H9 (cell line): ENCODE data around the gene ZNF177. TPM values are rescaled to one million over a fixed set of nuclear protein-coding genes. Genes with fewer than 3 reads are reported as not detected.

Experiments
- DNase-seq: peaks from one replicate; pipeline ENCODE4 v3.0.0-alpha.2; 2017
- H2AFZ ChIP-seq: one replicate; pipeline ENCODE4 v1.6.1; 2013; ENCODE audit warnings: mild to moderate bottlenecking, low read length, control low read depth, moderate library complexity
- H2AK5ac ChIP-seq: 2 replicates; pipeline ENCODE4 v1.6.1; 2013; ENCODE audit warnings: low read length, control low read depth, mixed read lengths; ENCODE audit not compliant: insufficient read length
- H2BK120ac ChIP-seq: one replicate; pipeline ENCODE4 v1.6.1; 2013; ENCODE audit warnings: low read depth, mild to moderate bottlenecking, low read length, control low read depth, inconsistent platforms; ENCODE audit not compliant: poor library complexity, severe bottlenecking
- H2BK12ac ChIP-seq: 2 replicates; pipeline ENCODE4 v1.6.1; 2013; ENCODE audit warnings: low read length, control low read depth, mixed read lengths, low read depth; ENCODE audit not compliant: insufficient read length
- H2BK15ac ChIP-seq: 2 replicates; pipeline ENCODE4 v1.6.1; 2013; ENCODE audit warnings: low read depth, low read length, control low read depth
- H2BK20ac ChIP-seq: one replicate; pipeline ENCODE4 v1.6.1; 2013; ENCODE audit warnings: low read depth, mild to moderate bottlenecking, low read length, control low read depth, inconsistent platforms; ENCODE audit not compliant: poor library complexity, severe bottlenecking
- H2BK5ac ChIP-seq: 2 replicates; pipeline ENCODE4 v1.6.1; 2013; ENCODE audit warnings: low read length, control low read depth, mixed read lengths; ENCODE audit not compliant: insufficient read length
- H3K14ac ChIP-seq: 2 replicates; pipeline ENCODE4 v1.6.1; 2013; ENCODE audit warnings: low read length, control low read depth; ENCODE audit not compliant: insufficient read depth
- H3K18ac ChIP-seq: 2 replicates; pipeline ENCODE4 v1.6.1; 2013; ENCODE audit warnings: low read depth, mild to moderate bottlenecking, mixed read lengths, low read length, control low read depth; ENCODE audit not compliant: insufficient read length
- H3K23ac ChIP-seq: 2 replicates; pipeline ENCODE4 v1.6.1; 2013; ENCODE audit warnings: low read length, control low read depth, mixed read lengths, low read depth; ENCODE audit not compliant: insufficient read length
- H3K23me2 ChIP-seq: 2 replicates; pipeline ENCODE4 v1.6.1; 2013; ENCODE audit warnings: low read depth, mild to moderate bottlenecking, mixed read lengths, low read length, control low read depth; ENCODE audit not compliant: insufficient read length, poor library complexity, severe bottlenecking
- H3K27ac ChIP-seq: 2 replicates; pipeline ENCODE4 v1.5.1; 2013; ENCODE audit warnings: low read length, control low read depth, mixed read lengths, low read depth; ENCODE audit not compliant: insufficient read length
- H3K27me3 ChIP-seq: 2 replicates; pipeline ENCODE4 v1.6.1; 2013; ENCODE audit warnings: low read length, control low read depth, inconsistent platforms; ENCODE audit not compliant: insufficient read depth
- H3K4ac ChIP-seq: 2 replicates; pipeline ENCODE4 v1.6.1; 2013; ENCODE audit warnings: low read depth, mild to moderate bottlenecking, control low read depth, inconsistent platforms, low read length, moderate library complexity
- H3K4me1 ChIP-seq: 2 replicates; pipeline ENCODE4 v1.6.1; 2013; ENCODE audit warnings: low read length, control low read depth, inconsistent platforms; ENCODE audit not compliant: insufficient read depth
- H3K4me2 ChIP-seq: 2 replicates; pipeline ENCODE4 v1.6.1; 2013; ENCODE audit warnings: low read length, control low read depth, mixed read lengths; ENCODE audit not compliant: insufficient read length, insufficient read depth
- H3K56ac ChIP-seq: 2 replicates; pipeline ENCODE4 v1.6.1; 2013; ENCODE audit warnings: low read depth, mild to moderate bottlenecking, mixed read lengths, low read length, control low read depth; ENCODE audit not compliant: insufficient read length
- H3K79me1 ChIP-seq: 2 replicates; pipeline ENCODE4 v1.6.1; 2013; ENCODE audit warnings: low read depth, mild to moderate bottlenecking, moderate library complexity, low read length, control low read depth, inconsistent platforms; ENCODE audit not compliant: insufficient read depth, poor library complexity, severe bottlenecking
- H3K79me2 ChIP-seq: 2 replicates; pipeline ENCODE4 v1.6.1; 2013; ENCODE audit warnings: low read length, control low read depth, inconsistent platforms; ENCODE audit not compliant: insufficient read depth
- H3K9ac ChIP-seq: 2 replicates; pipeline ENCODE4 v1.6.1; 2013; ENCODE audit warnings: low read length, control low read depth, mixed read lengths; ENCODE audit not compliant: insufficient read length; ENCODE audit errors: extremely low read depth
- H3K9me3 ChIP-seq: one replicate; pipeline ENCODE4 v1.6.1; 2013; ENCODE audit warnings: low read depth, low read length, inconsistent platforms; ENCODE audit not compliant: control insufficient read depth
- H3T11ph ChIP-seq: one replicate; pipeline ENCODE4 v1.6.1; 2013; ENCODE audit warnings: mild to moderate bottlenecking, low read length, control low read depth, inconsistent platforms
- H4K20me1 ChIP-seq: one replicate; pipeline ENCODE4 v1.6.1; 2013; ENCODE audit not compliant: control insufficient read depth, insufficient read length, insufficient read depth
- H4K5ac ChIP-seq: 2 replicates; pipeline ENCODE4 v1.6.1; 2013; ENCODE audit warnings: low read depth, mild to moderate bottlenecking, mixed read lengths, low read length, control low read depth; ENCODE audit not compliant: insufficient read length
- H4K8ac ChIP-seq: replicated peaks from 2 replicates; pipeline ENCODE4 v1.6.1; 2013; ENCODE audit warnings: low read length, control low read depth, mixed read lengths, low read depth; ENCODE audit not compliant: insufficient read length
- H4K91ac ChIP-seq: 2 replicates; pipeline ENCODE4 v1.6.1; 2013; ENCODE audit warnings: low read depth, mild to moderate bottlenecking, moderate library complexity, mixed read lengths, low read length, control low read depth; ENCODE audit not compliant: insufficient read length
- H3K27ac Mint-ChIP-seq, 3 experiments: 2 replicates in 2 of 3; 3 replicates in 1 of 3; pipeline ENCODE4 v1.8.0; 2020 to 2021; ENCODE audit warnings: mixed read lengths in 3 of 3, mild to moderate bottlenecking in 1 of 3, moderate library complexity in 1 of 3
- H3K27me3 Mint-ChIP-seq: 2 replicates; pipeline ENCODE4 v1.8.0; 2021; ENCODE audit warnings: low read depth, mild to moderate bottlenecking, moderate library complexity, mixed read lengths
- H3K36me3 Mint-ChIP-seq, 3 experiments: 2 replicates in 2 of 3; 3 replicates in 1 of 3; pipeline ENCODE4 v1.8.0; 2020 to 2021; ENCODE audit warnings: low read depth in 3 of 3, mixed read lengths in 3 of 3; ENCODE audit not compliant: insufficient read depth in 1 of 3
- H3K4me1 Mint-ChIP-seq, 2 experiments: 2 replicates each; pipeline ENCODE4 v1.8.0; 2020; ENCODE audit warnings: mixed read lengths in 2 of 2
- H3K4me3 Mint-ChIP-seq, 2 experiments: 2 replicates in 1 of 2; 3 replicates in 1 of 2; pipeline ENCODE4 v1.8.0; 2020 to 2021; ENCODE audit warnings: mild to moderate bottlenecking in 2 of 2, mixed read lengths in 2 of 2, moderate library complexity in 1 of 2
- H3K9me3 Mint-ChIP-seq, 2 experiments: 2 replicates in 1 of 2; 3 replicates in 1 of 2; pipeline ENCODE4 v1.8.0; 2020; ENCODE audit warnings: mild to moderate bottlenecking in 2 of 2, mixed read lengths in 2 of 2, moderate library complexity in 1 of 2
- CTCF ChIP-seq: fragments of 200-600 bp; sonication (generic); conservative IDR thresholded peaks from 3 replicates; pipeline ENCODE4 v1.8.0; 2021; ENCODE audit warnings: antibody characterized with exemption, mild to moderate bottlenecking
- WGBS: extraction: QIAGEN DNeasy Blood & Tissue Kit; methylation state at CpG from one replicate; pipeline ENCODE4 v1.1.7; 2013; ENCODE audit warnings: missing lambda C conversion rate, low lambda C conversion rate, mixed read lengths; ENCODE audit not compliant: insufficient read length; ENCODE audit errors: extremely low coverage; 5-methylcytosine and 5-hydroxymethylcytosine counted together
- long read RNA-seq: library from polyadenylated mRNA; unstranded; transcript quantifications from one replicate; pipeline ENCODE4 v2.0.0, GENCODE V29; 2020
- total RNA-seq: library from RNA; stranded (reverse); gene quantifications from 2 replicates; pipeline ENCODE4 v1.2.1, GENCODE V29; 2021

Gene ZNF177
- total RNA-seq = 5.7 TPM in 2 replicates
- long read RNA-seq = 0 reads

DNA sequence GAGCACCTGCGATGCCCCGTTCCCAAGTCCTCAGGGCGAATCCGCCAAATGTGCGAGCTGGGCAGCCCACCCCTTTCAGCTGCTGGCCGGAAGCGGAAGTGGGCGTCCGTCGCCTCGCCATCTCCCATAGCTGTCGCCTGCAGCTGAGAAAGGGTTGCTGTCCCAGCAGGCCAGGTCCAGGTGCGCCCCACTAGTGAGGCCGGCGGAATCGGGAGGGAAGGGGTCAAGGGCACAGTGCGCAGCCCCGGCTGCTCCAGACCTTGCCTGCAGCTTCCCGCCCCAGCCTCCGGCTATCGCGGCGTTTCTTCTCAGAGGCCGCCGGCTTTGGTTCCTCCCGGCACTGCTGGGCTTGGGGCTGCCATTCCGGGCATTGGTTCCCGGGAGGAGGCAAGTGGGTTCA is at the start of gene ZNF177:
Gene ZNF177 (plus strand): TSS at position 109 of the 400 bp plus-strand sequence. CDS start 15,299 bp downstream, outside the sequence.
- peaks cover 57 to 73% (median 67%) of the 10 kb centered on the region in 3 experiments for H3K36me3 Mint-ChIP-seq
- Histone ChIP-seq H2AK5ac (no peak within 1 kb of the TSS), H3K27ac (no peak within 1 kb of the TSS), H4K5ac (no peak within 1 kb of the TSS), H2BK20ac (no peak within 1 kb of the TSS), H2BK5ac (no peak within 1 kb of the TSS), H3K56ac (no peak within 1 kb of the TSS), H2BK12ac (no peak within 1 kb of the TSS), H3T11ph (no peak within 1 kb of the TSS), H2AFZ (no peak within 1 kb of the TSS), H3K23ac (no peak within 1 kb of the TSS), H4K20me1 (no peaks in the 10 kb centered on the region), H2BK120ac (no peak within 1 kb of the TSS), H3K9ac (no peak within 1 kb of the TSS), H2BK15ac (no peak within 1 kb of the TSS), H3K4me1 (no peaks in the 10 kb centered on the region), H3K79me2 (no peaks in the 10 kb centered on the region), H3K4me2 (no peak within 1 kb of the TSS), H3K9me3 (peaks cover 39% of the 10 kb centered on the region), H3K23me2 (no peaks in the 10 kb centered on the region), H4K91ac (no peak within 1 kb of the TSS), H4K8ac (no peak within 1 kb of the TSS), H3K4ac (no peak within 1 kb of the TSS), H3K14ac (no peak within 1 kb of the TSS), H3K27me3 (no peaks in the 10 kb centered on the region), H3K79me1 (no peaks in the 10 kb centered on the region), H3K18ac (no peak within 1 kb of the TSS)
- peaks cover 2% of the 10 kb centered on the region; the same call in 1 of the 2 replicates for H3K27me3 Mint-ChIP-seq
- no peak for DNase-seq
- H3K27ac Mint-ChIP-seq = no peak within 1 kb of the TSS
- TF ChIP-seq CTCF = no peak
- peaks cover 65 to 86% of the 10 kb centered on the region in 2 experiments for H3K9me3 Mint-ChIP-seq
- WGBS = no CpG with 5 or more reads among the region's 28 CpGs
- no peaks in the 10 kb centered on the region for H3K4me1 Mint-ChIP-seq
- H3K4me3 Mint-ChIP-seq = no peak within 1 kb of the TSS
